Glutamatergic neuron (in vitro differentiated cells): ENCODE measurements around the gene COL6A2. TPM values are rescaled to one million over a fixed set of nuclear protein-coding genes. Genes with fewer than 3 reads are reported as not detected.
"Not testable (repeated sequence)": the region's sequence is repeated elsewhere in the genome, so short reads cannot be mapped to it uniquely, and the experiment has no call there.

Experiments used
- DNase-seq: peaks from one replicate; pipeline ENCODE4 v3.0.0; 2022
- H3K27ac Mint-ChIP-seq: one replicate; pipeline ENCODE4 v1.8.0; 2020; ENCODE audit warnings: mild to moderate bottlenecking, mixed read lengths, inconsistent platforms; ENCODE audit not compliant: unreplicated experiment
- H3K27me3 Mint-ChIP-seq: one replicate; pipeline ENCODE4 v1.8.0; 2020; ENCODE audit warnings: mild to moderate bottlenecking, moderate library complexity, mixed read lengths, inconsistent platforms; ENCODE audit not compliant: unreplicated experiment
- H3K36me3 Mint-ChIP-seq: one replicate; pipeline ENCODE4 v1.8.0; 2020; ENCODE audit warnings: mild to moderate bottlenecking, mixed read lengths, inconsistent platforms; ENCODE audit not compliant: unreplicated experiment
- H3K4me1 Mint-ChIP-seq: one replicate; pipeline ENCODE4 v1.8.0; 2020; ENCODE audit warnings: mild to moderate bottlenecking, low read depth, mixed read lengths, inconsistent platforms; ENCODE audit not compliant: unreplicated experiment
- H3K4me3 Mint-ChIP-seq: one replicate; pipeline ENCODE4 v1.8.0; 2020; ENCODE audit warnings: mild to moderate bottlenecking, mixed read lengths, inconsistent platforms; ENCODE audit not compliant: unreplicated experiment
- H3K9me3 Mint-ChIP-seq: one replicate; pipeline ENCODE4 v1.8.0; 2020; ENCODE audit warnings: mild to moderate bottlenecking, moderate library complexity, mixed read lengths, inconsistent platforms; ENCODE audit not compliant: unreplicated experiment
- CTCF ChIP-seq: fragments of 200-600 bp; sonication (generic); IDR thresholded peaks from one replicate; pipeline ENCODE4 v1.5.0; 2021; ENCODE audit not compliant: partially characterized antibody, unreplicated experiment
- total RNA-seq: library from RNA; stranded (reverse); fragmentation: NEBNext Ultra II Directional; extraction: Animal tissue kit (Norgen Biotek cat#: 25700); gene quantifications from one replicate; pipeline ENCODE4 v1.2.1, GENCODE V29; 2021; ENCODE audit not compliant: unreplicated experiment

Gene COL6A2
- total RNA-seq, 1 donor from 2014 or later: 55.2 TPM

- H3K27me3 Mint-ChIP-seq: peaks cover 17% of the 10 kb centered on the region
- DNase-seq: no peak
- peaks cover 4% of the 10 kb centered on the region for H3K4me1 Mint-ChIP-seq
- H3K36me3 Mint-ChIP-seq: peaks cover 4% of the 10 kb centered on the region
- peaks cover 7% of the 10 kb centered on the region for H3K9me3 Mint-ChIP-seq
- no peak overlapping the region for H3K27ac Mint-ChIP-seq
- no peak for TF ChIP-seq CTCF
- no peak overlapping the region for H3K4me3 Mint-ChIP-seq
Observed at GRCh38 chr21:46137908-46138307, 40.0 kb downstream of the COL6A2 start.

- no peak overlapping the region for H3K4me3 Mint-ChIP-seq
- peaks cover 7% of the 10 kb centered on the region for H3K9me3 Mint-ChIP-seq
- peaks cover 17% of the 10 kb centered on the region for H3K27me3 Mint-ChIP-seq
- H3K4me1 Mint-ChIP-seq: peaks cover 4% of the 10 kb centered on the region
- peaks cover 4% of the 10 kb centered on the region for H3K36me3 Mint-ChIP-seq
- H3K27ac Mint-ChIP-seq: no peak overlapping the region
- TF ChIP-seq CTCF: no peak
- no peak for DNase-seq
Observed at GRCh38 chr21:46138383-46138970, 40.6 kb downstream of the COL6A2 start.

- no peak overlapping the region for H3K4me3 Mint-ChIP-seq
- peaks cover 9% of the 10 kb centered on the region for H3K4me1 Mint-ChIP-seq
- peaks cover 4% of the 10 kb centered on the region for H3K36me3 Mint-ChIP-seq
- no peak overlapping the region for H3K27ac Mint-ChIP-seq
- TF ChIP-seq CTCF: no peak
- H3K27me3 Mint-ChIP-seq: peaks cover 16% of the 10 kb centered on the region
- no peak for DNase-seq
- H3K9me3 Mint-ChIP-seq: peaks cover 7% of the 10 kb centered on the region
Observed at GRCh38 chr21:46139686-46140085, 41.8 kb downstream of the COL6A2 start.

GRCh38 chr21:46140352-46141003 lies 42.6 kb downstream of the COL6A2 start:
- H3K4me1 Mint-ChIP-seq: not testable (repeated sequence)
- peaks cover 14% of the 10 kb centered on the region for H3K27me3 Mint-ChIP-seq

GRCh38 chr21:46141767-46142581 lies 44.1 kb downstream of the COL6A2 start:
- no peak overlapping the region for H3K4me3 Mint-ChIP-seq
- no peak overlapping the region for H3K27ac Mint-ChIP-seq

More at GRCh38 chr21:46140352-46141003, 42.6 kb downstream of the COL6A2 start:
- H3K4me3 Mint-ChIP-seq: peak overlapping the region; percentile 30
- not testable (repeated sequence) for DNase-seq, H3K9me3 Mint-ChIP-seq, H3K36me3 Mint-ChIP-seq, H3K27ac Mint-ChIP-seq

More at GRCh38 chr21:46141767-46142581, 44.1 kb downstream of the COL6A2 start:
- H3K36me3 Mint-ChIP-seq: peaks cover 4% of the 10 kb centered on the region
- H3K27me3 Mint-ChIP-seq: peaks cover 14% of the 10 kb centered on the region
- peaks cover 4% of the 10 kb centered on the region for H3K9me3 Mint-ChIP-seq
- DNase-seq: peak; percentile 12
- no peak for TF ChIP-seq CTCF
- H3K4me1 Mint-ChIP-seq: peaks cover 12% of the 10 kb centered on the region
